Endometrial microvascular endothelial cells (primary cell): ENCODE results near the gene BSPH1. TPM values are rescaled to one million over a fixed set of nuclear protein-coding genes. Genes with fewer than 3 reads are reported as not detected.
"Not testable (repeated sequence)": the region's sequence is repeated elsewhere in the genome, so short reads cannot be mapped to it uniquely, and the experiment has no call there.

ENCODE experiments used
- in situ Hi-C: cut with HindIII; loops from 2 replicates; pipeline ENCODE4 v1.10.0; 2017; ENCODE audit warnings: low sequenced_read_pairs, low pct_unique_long_range_greater_than_20kb; ENCODE audit errors: inconsistent ontology term
- total RNA-seq: library from RNA; depleted of rRNA; stranded (reverse); fragments of >200 nt; gene quantifications from one replicate; pipeline ENCODE4 v1.2.3, GENCODE V29; 2015; ENCODE audit errors: inconsistent ontology term

The BSPH1 gene
- total RNA-seq: not detected

DNA sequence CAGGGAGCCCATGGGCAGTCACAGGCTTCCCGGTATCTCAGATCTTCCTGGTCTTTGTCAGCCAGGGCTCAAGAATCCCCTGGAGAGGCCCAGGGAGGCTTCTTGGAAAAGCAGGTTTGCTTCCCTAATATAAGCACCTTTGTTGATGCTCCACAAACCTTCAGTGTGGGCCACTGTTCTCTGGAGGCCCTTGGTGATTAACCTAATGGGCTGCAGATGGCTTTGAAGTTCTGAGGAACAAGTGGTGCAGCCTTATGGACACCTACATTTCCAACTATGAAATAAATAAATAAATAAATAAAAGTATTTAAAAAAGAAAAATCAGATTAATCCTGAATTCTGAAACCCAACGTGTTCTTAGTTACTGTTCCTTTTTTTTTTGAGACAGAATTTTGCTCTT lies at the start of gene BSPH1:
TSS of gene BSPH1 (minus strand) at position 101 of the 400 bp plus-strand sequence. CDS start at position 12, 89 bp downstream.
- in situ Hi-C loops: no loop called here

DNA sequence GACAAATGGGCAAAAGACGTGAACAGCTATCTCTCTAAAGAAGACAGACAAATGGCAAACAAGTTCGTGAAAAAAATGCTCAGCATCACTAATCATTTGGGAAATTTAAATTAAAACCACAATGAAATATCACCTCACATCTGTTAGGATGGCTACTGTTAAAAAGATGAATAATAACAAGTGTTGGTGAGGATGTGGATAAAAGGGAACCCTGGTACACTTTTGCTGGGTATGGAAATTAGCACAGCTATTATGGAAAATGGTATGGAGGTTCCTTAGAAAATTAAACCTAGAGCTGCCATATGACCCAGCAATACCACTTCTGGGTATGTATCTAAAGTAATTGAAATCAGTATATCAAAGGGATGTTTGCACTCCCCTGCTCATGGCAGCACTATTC lies 44.8 kb upstream of the BSPH1 start:
- in situ Hi-C loops: no loop called here

DNA sequence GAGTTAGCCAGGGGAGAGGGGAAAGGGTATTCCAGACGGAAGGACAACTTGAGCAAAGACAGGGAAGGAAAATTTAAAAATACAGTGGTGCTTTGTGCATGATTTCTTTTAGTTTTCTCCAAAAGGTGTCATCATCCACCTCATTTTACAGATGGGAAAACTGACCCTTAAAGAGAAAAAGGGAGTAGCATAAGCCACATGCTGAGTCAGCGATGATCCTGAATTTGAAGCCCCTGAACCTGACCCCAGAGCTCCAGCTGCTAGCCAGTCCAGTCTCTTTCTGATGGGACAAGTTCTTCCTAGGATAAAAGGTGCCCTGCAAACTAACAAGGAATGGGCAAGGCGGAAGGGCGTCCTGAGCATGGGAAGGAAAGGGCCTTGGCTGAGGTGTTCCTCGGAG lies 41.6 kb upstream of the BSPH1 start:
- in situ Hi-C loops: no loop called here

DNA sequence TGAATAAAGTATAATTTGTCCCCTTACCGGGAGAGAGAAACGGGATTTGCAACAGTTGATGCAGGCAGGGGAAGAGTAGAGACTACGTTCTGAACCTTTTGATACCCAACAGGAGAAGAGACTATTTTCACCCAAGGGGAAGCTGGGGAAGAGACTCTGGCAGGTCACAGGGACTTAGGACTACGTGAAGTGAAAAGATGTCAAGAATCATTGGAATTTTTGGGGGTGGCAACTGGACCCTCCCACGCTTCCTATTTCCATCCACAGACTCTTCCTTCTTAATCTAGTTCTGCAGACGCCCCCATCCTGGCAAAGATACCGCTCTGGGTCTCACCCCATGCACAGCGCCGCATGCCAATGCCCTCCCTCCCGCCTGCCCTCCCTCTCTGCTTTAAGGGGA lies 38.1 kb upstream of the BSPH1 start:
- in situ Hi-C loops: no loop called here

DNA sequence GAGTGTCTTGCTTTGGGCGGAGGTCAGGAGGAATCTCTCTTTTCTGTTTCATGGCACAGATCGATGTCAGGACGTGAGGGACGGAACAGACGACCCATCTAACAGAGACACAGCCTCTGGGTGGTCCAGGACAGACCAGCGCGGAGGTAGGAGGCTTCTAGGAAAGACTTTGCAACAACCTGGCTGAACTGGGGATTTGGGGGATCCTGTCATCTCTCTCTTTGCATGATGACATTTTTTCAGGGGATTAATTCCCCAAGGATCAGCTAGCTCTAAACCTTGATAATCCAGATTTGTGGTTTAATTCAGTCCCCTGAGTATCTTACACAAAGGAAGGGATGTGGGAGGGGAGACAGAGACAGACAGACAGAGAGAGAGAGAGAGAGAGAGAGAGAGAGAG lies 37.5 kb upstream of the BSPH1 start:
- in situ Hi-C loops: no loop called here

DNA sequence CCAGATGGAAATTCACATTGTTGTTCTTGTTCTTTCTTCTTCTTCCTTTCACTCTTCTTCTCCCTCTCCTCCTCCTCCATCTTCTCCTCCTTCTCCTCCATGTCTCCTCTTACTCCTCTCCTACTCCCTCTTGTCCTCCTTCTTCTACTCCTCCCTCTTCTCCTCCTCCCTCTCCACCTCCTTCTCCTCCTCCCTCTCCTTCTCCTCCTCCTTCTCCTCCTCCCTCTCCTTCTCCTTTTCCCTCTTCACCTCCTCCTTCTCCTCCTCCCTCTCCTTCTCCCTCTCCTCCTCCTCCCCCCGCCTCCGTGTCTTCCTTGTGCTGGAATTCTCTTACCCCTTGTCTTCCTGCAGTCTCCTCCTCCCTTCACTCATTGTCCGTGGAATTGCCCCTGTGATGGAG lies 33.5 kb upstream of the BSPH1 start:
- in situ Hi-C loops: no loop called here

DNA sequence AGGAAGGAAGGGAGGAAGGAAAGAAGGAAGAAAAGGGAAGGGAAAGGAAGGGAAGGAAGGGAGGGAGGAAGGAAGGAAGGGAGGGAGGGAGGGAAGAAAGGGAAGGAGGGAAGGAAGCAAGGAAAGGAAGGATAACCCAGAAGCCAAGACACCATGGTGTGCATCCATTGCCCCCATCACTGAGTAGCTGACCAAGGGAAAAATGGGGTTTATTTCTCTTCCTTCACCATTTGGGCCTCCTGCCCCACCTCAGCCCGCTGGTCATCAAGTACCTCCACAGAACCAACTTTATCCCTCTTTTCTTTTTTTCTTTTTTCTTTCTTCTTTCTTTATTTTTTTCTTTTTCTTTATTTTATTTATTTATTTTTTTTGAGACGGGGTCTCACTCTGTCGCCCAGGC lies 31.5 kb upstream of the BSPH1 start:
- in situ Hi-C loops: no loop called here

DNA sequence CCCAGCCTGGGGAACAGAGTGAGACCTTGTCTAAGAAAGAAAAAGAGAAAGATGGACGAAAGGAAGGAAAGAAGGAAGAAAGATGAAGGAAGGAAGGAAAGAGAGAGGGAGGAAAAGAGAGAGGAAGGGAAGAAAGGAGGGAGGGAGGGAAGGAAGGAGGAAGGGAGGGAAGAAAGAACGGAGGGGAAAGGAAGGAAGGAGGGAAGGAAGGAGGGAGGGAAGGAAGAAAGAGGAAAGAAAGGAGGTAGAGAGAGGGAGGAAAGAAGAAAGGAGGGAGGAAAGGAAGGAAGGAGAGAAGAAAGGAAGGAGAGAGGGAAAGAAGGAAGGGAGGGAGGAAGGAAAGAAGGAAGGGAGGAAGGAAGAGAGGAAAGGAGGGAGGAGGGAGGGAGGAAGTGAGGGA lies 31.0 kb upstream of the BSPH1 start:
- in situ Hi-C loops: no loop called here

GRCh38 chr19:48020686-48021085 lies 28.7 kb upstream of the BSPH1 start:
- in situ Hi-C loops: no loop called here

GRCh38 chr19:48010932-48011758 lies 19.2 kb upstream of the BSPH1 start:
- in situ Hi-C loops: no loop called here

GRCh38 chr19:48006762-48007161 lies 14.8 kb upstream of the BSPH1 start:
- in situ Hi-C loops: no loop called here

GRCh38 chr19:48004236-48004635 lies 12.3 kb upstream of the BSPH1 start:
- in situ Hi-C loops: no loop called here

DNA sequence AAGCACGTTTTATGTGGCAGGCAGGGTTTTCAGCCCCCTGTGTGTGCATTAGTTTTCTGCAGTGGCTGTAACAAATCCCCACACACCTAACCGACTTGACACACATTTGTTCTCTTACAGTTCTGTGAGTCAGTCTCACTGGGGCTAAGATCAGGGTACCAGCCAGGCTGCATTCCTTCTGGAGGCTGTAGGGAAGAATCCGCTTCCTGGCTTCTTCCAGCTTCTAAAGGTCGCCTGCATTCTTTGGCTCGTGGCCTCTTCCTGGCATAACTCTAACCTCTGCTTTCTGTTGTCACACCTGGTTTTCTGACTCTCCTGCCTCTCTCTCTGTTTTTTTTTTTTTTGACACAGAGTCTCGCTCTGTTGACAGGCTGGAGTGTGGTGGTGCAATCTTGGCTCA lies 8.9 kb upstream of the BSPH1 start:
- in situ Hi-C loops: no loop called here

- in situ Hi-C loops: no loop called here
Observed at GRCh38 chr19:47998800-47999199, 6.8 kb upstream of the BSPH1 start.

- in situ Hi-C loops: no loop called here
Observed at GRCh38 chr19:47996230-47996727, 4.3 kb upstream of the BSPH1 start.

DNA sequence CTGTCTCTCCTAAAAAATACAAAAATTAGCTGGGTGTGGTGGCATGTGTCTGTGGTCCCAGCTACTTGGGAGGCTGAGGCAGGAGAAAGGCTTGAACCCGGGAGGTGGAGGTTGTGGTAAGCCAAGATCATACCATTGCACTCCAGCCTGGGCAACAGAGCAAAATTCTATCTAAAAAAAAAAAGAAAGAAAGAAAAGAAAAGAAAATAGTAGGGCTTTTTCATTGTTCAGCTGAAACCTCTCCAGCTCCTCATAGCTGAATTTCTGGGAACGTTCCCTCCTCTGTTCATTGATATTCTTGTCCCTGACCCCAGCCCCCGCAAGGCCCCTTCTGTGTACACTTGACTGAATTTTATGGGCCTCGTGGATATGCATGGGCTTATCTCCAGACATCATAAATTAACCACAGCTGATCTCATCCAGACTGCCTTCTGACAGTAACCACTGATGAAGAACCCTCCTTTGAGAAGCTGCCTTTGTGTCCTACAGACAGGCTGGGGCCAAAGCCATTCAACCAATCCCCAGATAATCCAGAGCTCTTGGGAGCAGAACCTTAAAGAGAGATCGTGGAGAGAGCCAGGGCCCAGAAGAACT lies 2.3 kb upstream of the BSPH1 start, which contains the start of gene ELSPBP1:
TSS of gene ELSPBP1 (plus strand) at position 424 of the 594 bp plus-strand sequence. CDS start 14,036 bp downstream, outside the sequence.
- in situ Hi-C loops: no loop called here

DNA sequence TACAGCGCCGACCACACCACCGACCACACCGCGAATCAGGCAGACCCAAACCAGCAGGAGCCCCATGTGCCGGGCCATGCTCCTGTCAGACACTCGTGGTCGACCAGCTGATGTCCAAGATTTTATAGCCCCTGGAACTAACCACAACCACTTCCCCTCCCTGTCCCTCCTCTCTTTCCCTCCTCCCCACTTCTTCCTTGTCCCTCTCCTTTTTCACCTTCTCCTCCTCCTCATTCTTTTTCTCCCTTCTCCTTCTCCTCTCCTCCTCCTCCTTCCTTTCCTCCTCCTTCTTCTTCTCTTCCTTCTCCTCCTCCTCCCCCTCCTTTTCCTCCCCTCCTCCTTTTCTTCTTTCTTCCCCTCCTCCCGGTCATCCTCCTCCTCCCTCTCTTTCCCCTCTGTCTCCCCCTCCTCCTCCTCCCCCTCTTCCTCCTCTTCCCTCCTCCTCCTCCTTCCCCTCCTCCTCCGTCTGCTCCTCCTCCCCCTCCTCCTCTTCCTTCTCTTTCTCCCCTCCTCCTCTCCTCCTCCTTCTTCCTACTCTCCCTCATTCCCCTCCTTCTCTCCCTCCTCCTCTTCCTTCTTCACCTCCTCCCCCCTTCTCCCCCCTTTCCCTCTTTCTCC lies 670 bp downstream of the BSPH1 start:
- in situ Hi-C loops: no loop called here

DNA sequence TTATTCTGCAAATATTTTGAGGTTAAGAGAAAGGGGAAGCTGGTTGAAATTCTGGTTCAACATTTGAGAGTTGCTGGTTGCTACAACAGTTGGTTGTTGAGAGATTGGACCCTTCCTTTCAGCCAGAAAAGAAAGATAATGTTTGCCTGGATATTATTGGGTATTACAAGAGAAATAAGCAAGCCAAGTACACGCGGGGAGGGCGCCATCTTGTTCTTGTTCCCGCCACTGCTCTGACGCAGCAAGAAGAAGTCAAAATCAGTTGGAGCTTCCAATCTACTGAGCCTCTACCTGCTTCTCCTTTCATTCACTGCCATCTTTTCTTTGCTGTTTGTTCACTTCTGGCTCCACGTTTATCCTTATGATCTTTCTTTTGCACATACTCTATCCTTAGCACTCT lies 18.4 kb downstream of the BSPH1 start:
- in situ Hi-C loops: no loop called here

DNA sequence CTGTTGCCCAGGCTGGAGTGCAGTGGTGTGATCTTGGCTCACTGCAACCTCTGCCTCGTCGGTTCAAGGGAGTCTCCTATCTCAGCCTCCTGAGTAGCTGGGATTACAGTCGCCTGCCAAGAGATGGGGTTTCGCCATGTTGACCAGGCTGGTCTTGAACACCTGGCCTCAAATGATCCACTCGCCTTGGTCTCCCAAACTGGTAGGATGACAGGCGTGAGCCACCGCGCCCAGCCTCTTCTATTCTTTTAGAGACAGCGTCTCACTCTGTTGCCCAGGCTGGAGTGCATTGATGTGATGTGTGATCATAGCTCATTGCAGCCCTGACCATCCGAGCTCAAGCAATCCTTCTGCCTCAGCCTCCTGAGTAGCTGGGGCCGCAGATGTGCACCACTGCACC lies 36.0 kb downstream of the BSPH1 start:
- in situ Hi-C loops: not testable (repeated sequence)

GRCh38 chr19:47952132-47952531 lies 39.8 kb downstream of the BSPH1 start:
- in situ Hi-C loops: not testable (repeated sequence)
